ENCODE results near the gene PAF1. TPM values are rescaled to one million over a fixed set of nuclear protein-coding genes. Genes with fewer than 3 reads are reported as not detected.

The PAF1 gene
- total RNA-seq, 1 experiment from 2014 or later = 53.5 TPM

DNA sequence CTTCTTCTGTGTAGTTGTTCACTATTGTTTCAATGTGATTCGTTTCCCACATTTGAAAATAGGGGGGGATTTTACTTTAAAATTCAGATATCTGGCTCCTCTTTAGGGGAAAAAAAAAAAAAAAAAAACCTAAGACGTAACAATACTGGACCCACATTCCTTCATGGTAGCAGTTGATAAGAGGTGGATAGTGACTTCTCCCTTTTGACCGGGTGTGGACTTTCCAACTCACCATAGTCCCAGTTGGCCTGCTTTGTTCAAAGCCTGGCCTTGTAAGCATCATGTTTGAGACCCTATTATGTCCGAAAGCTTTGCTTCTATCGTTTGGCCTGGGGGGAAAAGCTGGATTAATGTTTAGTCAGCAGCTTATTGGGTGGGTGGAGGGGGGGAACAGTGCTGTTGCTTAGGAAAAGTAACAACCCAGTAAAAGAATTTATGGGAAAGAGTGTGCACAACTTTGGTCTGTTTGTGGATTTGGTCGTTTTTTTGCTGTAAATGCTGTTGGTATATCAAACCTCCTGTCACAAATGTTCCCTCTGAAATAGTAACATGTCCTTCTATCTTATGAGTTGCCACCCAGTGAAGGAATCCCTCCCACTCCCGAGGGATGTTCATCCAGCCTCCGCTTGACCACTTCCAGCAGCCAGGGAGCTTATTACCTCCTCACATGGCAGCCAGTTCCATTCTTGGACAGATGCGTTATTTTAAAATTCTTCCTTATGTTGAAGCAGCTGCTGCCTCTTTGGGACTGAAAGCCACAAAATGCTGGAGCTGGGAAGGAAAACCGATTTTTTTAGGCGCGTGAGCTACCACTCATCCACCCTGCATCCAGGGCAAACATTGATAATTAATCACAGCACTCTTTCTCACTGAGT lies 38.3 kb downstream of the PAF1 start (continued):
- TF ChIP-seq, protein P1, sequence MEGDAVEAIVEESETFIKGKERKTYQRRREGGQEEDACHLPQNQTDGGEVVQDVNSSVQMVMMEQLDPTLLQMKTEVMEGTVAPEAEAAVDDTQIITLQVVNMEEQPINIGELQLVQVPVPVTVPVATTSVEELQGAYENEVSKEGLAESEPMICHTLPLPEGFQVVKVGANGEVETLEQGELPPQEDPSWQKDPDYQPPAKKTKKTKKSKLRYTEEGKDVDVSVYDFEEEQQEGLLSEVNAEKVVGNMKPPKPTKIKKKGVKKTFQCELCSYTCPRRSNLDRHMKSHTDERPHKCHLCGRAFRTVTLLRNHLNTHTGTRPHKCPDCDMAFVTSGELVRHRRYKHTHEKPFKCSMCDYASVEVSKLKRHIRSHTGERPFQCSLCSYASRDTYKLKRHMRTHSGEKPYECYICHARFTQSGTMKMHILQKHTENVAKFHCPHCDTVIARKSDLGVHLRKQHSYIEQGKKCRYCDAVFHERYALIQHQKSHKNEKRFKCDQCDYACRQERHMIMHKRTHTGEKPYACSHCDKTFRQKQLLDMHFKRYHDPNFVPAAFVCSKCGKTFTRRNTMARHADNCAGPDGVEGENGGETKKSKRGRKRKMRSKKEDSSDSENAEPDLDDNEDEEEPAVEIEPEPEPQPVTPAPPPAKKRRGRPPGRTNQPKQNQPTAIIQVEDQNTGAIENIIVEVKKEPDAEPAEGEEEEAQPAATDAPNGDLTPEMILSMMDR (IDR thresholded peaks at IDR 0.05 in 2 of 3, conservative IDR thresholded peaks at IDR 0.05 in 1 of 3; ENCODE audit: borderline replicate concordance in 1 of 3, insufficient read depth in 1 of 3, low read depth in 2 of 3, low read length in 2 of 3) = no peak
- TF ChIP-seq YY1 (IDR thresholded peaks at IDR 0.05; ENCODE audit: extremely low read depth, insufficient replicate concordance, low read depth, low read length) (no peak), ZFX (IDR thresholded peaks at IDR 0.05) (no peak), SP1 (IDR thresholded peaks at IDR 0.05; ENCODE audit: low read depth) (no peak), EZH2 (IDR thresholded peaks at IDR 0.05) (no peak), POLR2AphosphoS5 (IDR thresholded peaks at IDR 0.05; ENCODE audit: low read depth, low read length) (no peak), JUND (IDR thresholded peaks at IDR 0.05) (no peak), ZNF274 (IDR thresholded peaks at IDR 0.05; ENCODE audit: low read depth, low read length) (no peak), EZH2phosphoT487 (IDR thresholded peaks at IDR 0.05; ENCODE audit: borderline replicate concordance) (no peak), EGR1 (IDR thresholded peaks at IDR 0.05; ENCODE audit: low read depth) (no peak)

DNA sequence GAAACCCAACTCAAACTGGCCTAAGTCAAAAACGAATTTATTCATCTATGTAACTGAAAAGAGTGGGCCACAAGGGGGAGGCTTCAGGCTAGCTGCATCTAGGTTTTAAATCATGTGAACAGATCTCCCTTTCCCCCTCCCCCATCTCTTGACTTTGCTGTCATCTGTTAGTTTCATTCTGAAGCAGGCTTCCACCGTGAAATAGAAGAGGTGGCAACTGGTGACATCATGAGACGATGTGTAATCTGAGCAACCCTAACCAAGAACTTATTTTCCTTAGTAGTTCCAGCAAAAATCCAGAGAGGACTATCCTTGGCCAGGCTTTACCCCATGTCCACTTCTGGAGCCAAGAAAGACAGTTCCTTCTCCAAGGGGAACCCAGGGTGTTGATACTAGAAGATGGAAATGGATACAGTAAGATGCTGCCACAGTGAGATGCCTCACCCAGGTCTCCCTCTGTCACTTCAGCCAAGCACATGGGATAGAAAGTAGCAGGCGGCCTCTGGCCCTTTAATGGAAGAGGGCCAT lies 39.3 kb downstream of the PAF1 start:
- no peak overlapping the region for H3K4me2 ChIP-seq (ENCODE audit: low read length)
- RAD21 ChIA-PET (ENCODE audit: low non-redundant PET in 1 of 2, low total read pairs in 2 of 2, uncharacterized antibody in 2 of 2, unreplicated experiment in 2 of 2) = no interaction called here
- no peak for TF ChIP-seq EZH2 (IDR thresholded peaks at IDR 0.05)
- TF ChIP-seq FOSL1 (IDR thresholded peaks at IDR 0.05; ENCODE audit: low read depth) = no peak
- no peak for TF ChIP-seq REST (IDR thresholded peaks at IDR 0.05; ENCODE audit: low read depth)
- no peak for TF ChIP-seq RAD21 (IDR thresholded peaks at IDR 0.05; ENCODE audit: low read depth)
- TF ChIP-seq ZFX (IDR thresholded peaks at IDR 0.05) = no peak
- TF ChIP-seq TCF7L2 (IDR thresholded peaks at IDR 0.05; ENCODE audit: borderline replicate concordance, extremely low read depth, insufficient read depth, insufficient read length) = no peak
- no peak for TF ChIP-seq JUND (IDR thresholded peaks at IDR 0.05)
- TF ChIP-seq EZH2phosphoT487 (IDR thresholded peaks at IDR 0.05; ENCODE audit: borderline replicate concordance) = no peak
- TF ChIP-seq YY1 (IDR thresholded peaks at IDR 0.05; ENCODE audit: extremely low read depth, insufficient replicate concordance, low read depth, low read length) = no peak
- POLR2A ChIA-PET = no interaction called here
- no peak for ATAC-seq
- H3K4me3 ChIP-seq (replicated peaks in 1 of 2; ENCODE audit: low read depth in 1 of 2, low read length in 2 of 2) = no peak overlapping the region
- no peak overlapping the region for H3K9ac ChIP-seq (ENCODE audit: low read length)
- H3K9me2 ChIP-seq (ENCODE audit: insufficient read depth) = no peaks in the 10 kb centered on the region
- BruUV-seq (replicated peaks) = no TSS peak
- no peak overlapping the region for H3K27ac ChIP-seq (ENCODE audit: low read depth, low read length)
- no peaks in the 10 kb centered on the region for H3K4me1 ChIP-seq (ENCODE audit: control insufficient read depth in 1 of 2, insufficient read depth in 2 of 2, low read length in 2 of 2)
- H3K36me3 ChIP-seq (ENCODE audit: control insufficient read depth in 1 of 2, insufficient read depth in 2 of 2, low read length in 2 of 2) = peaks cover 35 to 57% of the 10 kb centered on the region in 2 experiments
- CTCF ChIA-PET = no interaction called here
- no peak overlapping the region for H2AFZ ChIP-seq (ENCODE audit: low read depth, low read length, poor library complexity, severe bottlenecking)
- H3K79me2 ChIP-seq (ENCODE audit: insufficient read depth, low read length) = peaks cover 58% of the 10 kb centered on the region
- H3K27me3 ChIP-seq (ENCODE audit: insufficient read depth, low read length) = no peaks in the 10 kb centered on the region
- intact Hi-C loops (cut with micrococcal nuclease) = no loop called here
- H3K9me3 ChIP-seq (ENCODE audit: control insufficient read depth in 1 of 2, insufficient read depth in 1 of 2, low read depth in 1 of 2, low read length in 2 of 2) = no peaks in the 10 kb centered on the region
- no peak for DNase-seq (ENCODE audit: low read depth, low spot score)
- H4K20me1 ChIP-seq (ENCODE audit: insufficient read depth) = peaks cover 4% of the 10 kb centered on the region; the same call in 1 of the 2 replicates
